KMS-11 (cell line): Measurements from ENCODE around the gene FARS2.

Experiments
- H2AFZ ChIP-seq: fragments of 200-600 bp; sonication (generic); 2 replicates; pipeline ENCODE4 v1.6.1; 2016; ENCODE audit warnings: antibody characterized with exemption, mixed run types, low read depth
- H3K27ac ChIP-seq: fragments of 200-600 bp; sonication (generic); 2 replicates; pipeline ENCODE4 v1.6.1; 2016; ENCODE audit warnings: mild to moderate bottlenecking, mixed run types
- H3K27me3 ChIP-seq: fragments of 200-600 bp; sonication (generic); 2 replicates; pipeline ENCODE4 v1.6.1; 2017; ENCODE audit warnings: mild to moderate bottlenecking, low read depth, mixed run types, moderate library complexity; ENCODE audit not compliant: insufficient read depth
- H3K36me3 ChIP-seq: fragments of 200-600 bp; sonication (generic); 2 replicates; pipeline ENCODE4 v1.6.1; 2017; ENCODE audit warnings: mild to moderate bottlenecking, mixed run types; ENCODE audit not compliant: insufficient read depth
- H3K4me1 ChIP-seq: fragments of 200-600 bp; sonication (generic); 2 replicates; pipeline ENCODE4 v1.6.1; 2016; ENCODE audit warnings: mild to moderate bottlenecking, low read depth, mixed run types; ENCODE audit not compliant: poor library complexity, severe bottlenecking
- H3K4me2 ChIP-seq: fragments of 200-600 bp; sonication (generic); 2 replicates; pipeline ENCODE4 v1.7.0; 2016; ENCODE audit warnings: mild to moderate bottlenecking, mixed run types
- H3K4me3 ChIP-seq: fragments of 200-600 bp; sonication (generic); IDR thresholded peaks from 2 replicates; pipeline ENCODE4 v1.6.1; 2017; ENCODE audit warnings: low read depth, low read length, mixed read lengths; ENCODE audit not compliant: insufficient read depth
- H3K79me2 ChIP-seq: fragments of 200-600 bp; sonication (generic); 2 replicates; pipeline ENCODE4 v1.6.1; 2016; ENCODE audit warnings: low read depth, mixed run types; ENCODE audit not compliant: insufficient read depth
- H3K9ac ChIP-seq: fragments of 200-600 bp; sonication (generic); 2 replicates; pipeline ENCODE4 v1.6.1; 2016; ENCODE audit warnings: mild to moderate bottlenecking, mixed run types
- H4K20me1 ChIP-seq: fragments of 200-600 bp; sonication (generic); 2 replicates; pipeline ENCODE4 v1.6.1; 2016; ENCODE audit warnings: mild to moderate bottlenecking, mixed run types; ENCODE audit not compliant: insufficient read depth
- TF ChIP-seq, protein P1 (sequence below): fragments of 200-600 bp; sonication (generic); conservative IDR thresholded peaks from 2 replicates; pipeline ENCODE4 v1.6.1; 2017; ENCODE audit warnings: low read depth, mild to moderate bottlenecking, antibody characterized with exemption, low read length, moderate library complexity, mixed read lengths

The FARS2 gene

DNA sequence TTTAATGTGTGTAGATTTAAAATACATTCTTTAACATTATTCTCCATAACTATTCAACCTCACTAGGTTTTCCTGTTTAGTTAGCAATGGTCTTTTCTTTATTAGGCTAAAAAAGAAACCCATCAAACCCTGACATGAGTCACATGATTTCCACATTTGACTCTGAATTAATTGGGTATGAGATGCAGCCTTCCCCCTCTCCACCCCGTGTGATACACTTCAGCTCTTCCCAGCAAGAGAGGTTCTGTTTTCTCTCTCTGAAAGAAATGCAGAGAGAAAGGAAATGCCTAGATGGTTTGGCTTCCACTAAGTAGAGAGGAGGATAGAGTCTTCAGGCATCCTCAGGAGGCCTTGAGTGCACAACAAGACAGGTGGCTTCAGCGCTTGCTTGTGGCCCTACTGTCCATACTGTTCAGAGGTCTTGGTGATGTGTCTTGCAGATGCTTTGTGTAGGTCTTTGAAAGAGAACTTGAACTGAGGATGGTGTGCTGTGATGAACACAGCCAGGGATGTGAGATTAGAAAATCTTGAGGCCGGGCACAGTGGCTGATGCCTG is 17.3 kb downstream of the FARS2 start:
- TF ChIP-seq, protein P1, sequence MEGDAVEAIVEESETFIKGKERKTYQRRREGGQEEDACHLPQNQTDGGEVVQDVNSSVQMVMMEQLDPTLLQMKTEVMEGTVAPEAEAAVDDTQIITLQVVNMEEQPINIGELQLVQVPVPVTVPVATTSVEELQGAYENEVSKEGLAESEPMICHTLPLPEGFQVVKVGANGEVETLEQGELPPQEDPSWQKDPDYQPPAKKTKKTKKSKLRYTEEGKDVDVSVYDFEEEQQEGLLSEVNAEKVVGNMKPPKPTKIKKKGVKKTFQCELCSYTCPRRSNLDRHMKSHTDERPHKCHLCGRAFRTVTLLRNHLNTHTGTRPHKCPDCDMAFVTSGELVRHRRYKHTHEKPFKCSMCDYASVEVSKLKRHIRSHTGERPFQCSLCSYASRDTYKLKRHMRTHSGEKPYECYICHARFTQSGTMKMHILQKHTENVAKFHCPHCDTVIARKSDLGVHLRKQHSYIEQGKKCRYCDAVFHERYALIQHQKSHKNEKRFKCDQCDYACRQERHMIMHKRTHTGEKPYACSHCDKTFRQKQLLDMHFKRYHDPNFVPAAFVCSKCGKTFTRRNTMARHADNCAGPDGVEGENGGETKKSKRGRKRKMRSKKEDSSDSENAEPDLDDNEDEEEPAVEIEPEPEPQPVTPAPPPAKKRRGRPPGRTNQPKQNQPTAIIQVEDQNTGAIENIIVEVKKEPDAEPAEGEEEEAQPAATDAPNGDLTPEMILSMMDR, result no peak
- no peaks in the 10 kb centered on the region for H4K20me1 ChIP-seq
- H3K9ac ChIP-seq, result no peak overlapping the region
- H3K79me2 ChIP-seq, result peaks cover 4% of the 10 kb centered on the region; the same call in 1 of the 2 replicates
- no peaks in the 10 kb centered on the region for H3K36me3 ChIP-seq
- H3K4me2 ChIP-seq, result no peak overlapping the region
- H3K4me1 ChIP-seq, result peaks cover 3% of the 10 kb centered on the region
- H3K4me3 ChIP-seq, result no peak overlapping the region
- no peaks in the 10 kb centered on the region for H3K27me3 ChIP-seq
- no peak overlapping the region for H3K27ac ChIP-seq
- no peak overlapping the region for H2AFZ ChIP-seq

DNA sequence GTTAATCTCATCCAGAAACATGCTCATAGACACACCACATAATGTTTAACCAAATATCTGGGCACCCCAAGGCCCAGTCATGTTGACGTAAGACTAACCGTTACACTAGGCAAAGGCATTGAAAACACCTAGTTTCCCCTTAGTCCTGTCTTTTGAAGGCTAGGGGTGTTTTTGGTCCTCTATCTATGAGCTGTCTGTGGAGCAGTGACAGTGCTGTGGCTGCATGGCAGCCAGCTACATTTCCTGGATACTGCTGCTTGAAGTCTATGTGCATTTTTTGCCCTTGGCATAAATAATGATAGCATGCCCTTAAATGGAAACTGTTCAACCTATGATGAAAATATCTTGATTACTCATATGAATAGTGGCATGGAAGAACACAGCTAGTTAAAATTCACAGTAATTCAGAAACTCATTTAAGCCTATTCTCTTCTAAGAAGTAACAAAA is 18.6 kb downstream of the FARS2 start:
- Histone ChIP-seq H3K27ac (no peak overlapping the region), H3K27me3 (no peaks in the 10 kb centered on the region), H2AFZ (no peak overlapping the region), H3K9ac (no peak overlapping the region), H3K36me3 (no peaks in the 10 kb centered on the region), H3K4me2 (no peak overlapping the region), H3K4me3 (no peak overlapping the region), H3K4me1 (no peaks in the 10 kb centered on the region), H4K20me1 (no peaks in the 10 kb centered on the region), H3K79me2 (peaks cover 4% of the 10 kb centered on the region; the same call in 1 of the 2 replicates)
- TF ChIP-seq, protein P1, result no peak

DNA sequence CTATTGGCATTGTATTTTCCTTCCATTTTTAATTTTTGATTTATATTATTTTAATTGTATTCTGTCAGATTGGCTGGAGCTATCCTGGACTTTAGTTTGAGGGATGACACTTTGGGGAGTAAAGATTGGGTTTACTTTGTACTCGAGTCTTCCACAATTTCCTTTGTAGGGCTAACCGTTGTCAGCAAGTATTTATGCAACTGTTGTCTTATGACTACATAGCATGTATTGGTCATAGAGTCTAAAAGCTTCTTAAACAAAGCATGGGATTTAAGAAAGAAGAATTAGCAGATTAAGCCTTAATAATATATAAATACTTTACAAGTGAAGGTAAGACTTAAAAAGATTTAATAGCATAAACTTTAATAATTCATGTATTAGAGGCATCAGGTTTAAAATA is 19.6 kb downstream of the FARS2 start:
- TF ChIP-seq, protein P1, result no peak
- H3K79me2 ChIP-seq, result peaks cover 4% of the 10 kb centered on the region; the same call in 1 of the 2 replicates
- no peak overlapping the region for H3K4me3 ChIP-seq
- no peaks in the 10 kb centered on the region for H3K36me3 ChIP-seq
- H3K27me3 ChIP-seq, result no peaks in the 10 kb centered on the region
- no peaks in the 10 kb centered on the region for H4K20me1 ChIP-seq
- no peak overlapping the region for H3K27ac ChIP-seq
- H3K4me2 ChIP-seq, result no peak overlapping the region
- H3K9ac ChIP-seq, result no peak overlapping the region
- no peak overlapping the region for H2AFZ ChIP-seq
- H3K4me1 ChIP-seq, result no peaks in the 10 kb centered on the region

DNA sequence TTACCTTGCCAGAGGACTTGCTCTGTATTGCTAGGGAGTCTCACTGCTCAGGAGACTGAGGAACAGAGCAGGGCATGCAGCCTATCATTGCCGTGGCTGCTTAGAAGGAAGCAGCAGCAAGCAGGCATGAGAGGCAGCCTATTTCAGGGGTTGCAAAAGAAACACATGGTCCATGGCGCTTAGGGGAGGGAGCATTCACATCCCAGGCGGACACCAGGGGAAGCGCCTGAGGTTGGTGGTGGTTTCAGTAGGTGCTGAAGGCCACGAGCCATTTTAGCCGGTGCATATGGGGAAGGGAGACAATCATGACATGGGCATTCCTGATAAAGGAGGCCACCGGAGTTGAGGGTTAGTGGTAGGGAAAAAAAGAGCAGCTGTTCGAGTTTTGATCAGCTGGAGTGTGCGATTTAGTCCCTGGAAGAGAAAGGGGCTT is 20.9 kb downstream of the FARS2 start:
- H3K27ac ChIP-seq, result no peak overlapping the region
- no peak overlapping the region for H2AFZ ChIP-seq
- no peak overlapping the region for H3K9ac ChIP-seq
- no peak overlapping the region for H3K4me3 ChIP-seq
- H3K4me1 ChIP-seq, result no peaks in the 10 kb centered on the region
- H3K4me2 ChIP-seq, result no peak overlapping the region
- H3K27me3 ChIP-seq, result no peaks in the 10 kb centered on the region
- H3K36me3 ChIP-seq, result no peaks in the 10 kb centered on the region
- no peaks in the 10 kb centered on the region for H4K20me1 ChIP-seq
- TF ChIP-seq, protein P1, result no peak
- H3K79me2 ChIP-seq, result peaks cover 4% of the 10 kb centered on the region; the same call in 1 of the 2 replicates
